ENCODE results near the gene MITF.
"Not testable (repeated sequence)": the region's sequence is repeated elsewhere in the genome, so short reads cannot be mapped to it uniquely, and the experiment has no call there.

The MITF gene

GRCh38 chr3:69914395-69914794 is 175.1 kb downstream of the MITF start:
- Histone ChIP-seq H3K4me3 (ENCODE audit: low read depth, low read length) (no peak overlapping the region), H3K9me3 (no peaks in the 10 kb centered on the region), H3K27me3 (no peaks in the 10 kb centered on the region), H3K36me3 (no peaks in the 10 kb centered on the region), H3K4me1 (no peaks in the 10 kb centered on the region)
- TF ChIP-seq, protein P1, sequence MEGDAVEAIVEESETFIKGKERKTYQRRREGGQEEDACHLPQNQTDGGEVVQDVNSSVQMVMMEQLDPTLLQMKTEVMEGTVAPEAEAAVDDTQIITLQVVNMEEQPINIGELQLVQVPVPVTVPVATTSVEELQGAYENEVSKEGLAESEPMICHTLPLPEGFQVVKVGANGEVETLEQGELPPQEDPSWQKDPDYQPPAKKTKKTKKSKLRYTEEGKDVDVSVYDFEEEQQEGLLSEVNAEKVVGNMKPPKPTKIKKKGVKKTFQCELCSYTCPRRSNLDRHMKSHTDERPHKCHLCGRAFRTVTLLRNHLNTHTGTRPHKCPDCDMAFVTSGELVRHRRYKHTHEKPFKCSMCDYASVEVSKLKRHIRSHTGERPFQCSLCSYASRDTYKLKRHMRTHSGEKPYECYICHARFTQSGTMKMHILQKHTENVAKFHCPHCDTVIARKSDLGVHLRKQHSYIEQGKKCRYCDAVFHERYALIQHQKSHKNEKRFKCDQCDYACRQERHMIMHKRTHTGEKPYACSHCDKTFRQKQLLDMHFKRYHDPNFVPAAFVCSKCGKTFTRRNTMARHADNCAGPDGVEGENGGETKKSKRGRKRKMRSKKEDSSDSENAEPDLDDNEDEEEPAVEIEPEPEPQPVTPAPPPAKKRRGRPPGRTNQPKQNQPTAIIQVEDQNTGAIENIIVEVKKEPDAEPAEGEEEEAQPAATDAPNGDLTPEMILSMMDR (IDR thresholded peaks at IDR 0.05; ENCODE audit: low read depth, low read length) = no peak
- DNase-seq = no peak

- DNase-seq = no peak
- Histone ChIP-seq H3K4me1 (no peaks in the 10 kb centered on the region), H3K9me3 (no peaks in the 10 kb centered on the region), H3K27me3 (no peaks in the 10 kb centered on the region), H3K4me3 (ENCODE audit: low read depth, low read length) (no peak overlapping the region), H3K36me3 (no peaks in the 10 kb centered on the region)
- TF ChIP-seq, protein P1 (IDR thresholded peaks at IDR 0.05; ENCODE audit: low read depth, low read length) = no peak
Measured at GRCh38 chr3:69915726-69916125, 176.5 kb downstream of the MITF start.

DNA sequence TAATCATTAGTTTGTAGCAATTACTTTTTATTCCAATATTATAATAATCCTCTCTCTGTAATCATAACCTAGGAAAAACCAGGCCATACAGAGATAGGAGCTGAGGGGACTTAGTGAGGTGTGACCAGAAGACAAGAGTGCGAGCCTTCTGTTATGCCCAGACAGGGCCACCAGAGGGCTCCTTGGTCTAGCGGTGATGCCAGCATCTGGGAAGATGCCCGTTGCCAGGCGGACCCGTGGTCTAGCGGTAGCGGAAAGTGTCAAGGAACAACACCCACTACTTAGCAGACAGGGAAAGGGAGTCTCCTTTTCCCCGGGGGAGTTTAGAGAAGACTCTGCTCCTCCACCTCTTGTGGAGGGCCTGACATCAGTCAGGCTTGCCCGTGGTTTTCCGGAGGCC is 180.7 kb downstream of the MITF start:
- TF ChIP-seq, protein P1 (IDR thresholded peaks at IDR 0.05; ENCODE audit: low read depth, low read length) = peak; percentile 63
- not testable (repeated sequence) for H3K4me1 ChIP-seq; H3K36me3 ChIP-seq; H3K4me3 ChIP-seq (ENCODE audit: low read depth, low read length); H3K9me3 ChIP-seq; H3K27me3 ChIP-seq
- peak; percentile 48 for DNase-seq

DNA sequence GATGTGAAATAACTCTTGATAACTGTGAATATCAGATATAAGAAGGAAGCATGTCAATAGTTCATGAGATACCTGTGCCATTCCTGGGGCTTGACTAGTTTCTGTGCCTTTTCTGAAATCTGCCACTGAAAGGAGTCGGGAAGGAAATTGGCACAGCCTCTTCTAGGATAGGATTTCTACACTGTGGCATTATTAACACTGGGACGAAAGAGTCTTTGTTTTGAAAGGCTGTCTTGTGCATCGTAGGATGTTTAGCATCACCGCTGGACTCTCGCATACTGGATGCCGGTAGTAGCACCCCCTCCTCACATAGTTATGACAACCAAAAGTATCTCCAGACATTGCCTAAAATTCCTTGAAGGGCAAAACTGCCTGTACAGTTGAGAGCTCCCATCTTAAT is 182.4 kb downstream of the MITF start:
- Histone ChIP-seq H3K36me3 (no peaks in the 10 kb centered on the region), H3K27me3 (no peaks in the 10 kb centered on the region), H3K4me3 (ENCODE audit: low read depth, low read length) (no peak overlapping the region), H3K4me1 (no peaks in the 10 kb centered on the region), H3K9me3 (no peaks in the 10 kb centered on the region)
- TF ChIP-seq, protein P1 (IDR thresholded peaks at IDR 0.05; ENCODE audit: low read depth, low read length) = no peak
- no peak for DNase-seq

DNA sequence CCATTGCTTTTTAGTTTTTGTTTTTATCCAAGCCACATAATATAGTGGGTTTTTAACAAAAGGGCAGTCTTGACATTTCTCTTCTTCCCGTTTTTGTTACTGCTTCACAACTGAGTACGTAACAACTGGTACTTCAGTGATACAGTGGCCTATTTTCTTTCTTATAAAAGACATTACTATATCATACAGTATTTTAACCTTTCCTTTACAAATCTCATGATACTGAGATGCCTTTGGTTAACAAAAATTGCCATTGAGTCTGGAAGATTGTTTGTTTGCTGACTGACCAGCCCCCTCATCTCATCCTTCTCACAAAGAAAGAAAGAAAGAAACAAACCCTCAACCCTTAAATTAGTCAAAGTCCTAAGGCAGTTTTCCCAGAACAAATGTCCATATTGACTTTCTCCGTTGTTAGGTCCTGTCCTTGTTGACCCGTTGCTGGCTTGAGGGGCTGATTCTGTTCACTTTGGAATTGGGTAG is 183.3 kb downstream of the MITF start:
- no peaks in the 10 kb centered on the region for H3K9me3 ChIP-seq
- no peaks in the 10 kb centered on the region for H3K36me3 ChIP-seq
- DNase-seq = no peak
- H3K4me1 ChIP-seq = no peaks in the 10 kb centered on the region
- H3K4me3 ChIP-seq (ENCODE audit: low read depth, low read length) = no peak overlapping the region
- TF ChIP-seq, protein P1 (IDR thresholded peaks at IDR 0.05; ENCODE audit: low read depth, low read length) = no peak
- no peaks in the 10 kb centered on the region for H3K27me3 ChIP-seq

- Histone ChIP-seq H3K4me3 (ENCODE audit: low read depth, low read length) (no peak overlapping the region), H3K27me3 (no peaks in the 10 kb centered on the region; the same call in 1 of the 2 replicates), H3K4me1 (no peaks in the 10 kb centered on the region), H3K36me3 (no peaks in the 10 kb centered on the region), H3K9me3 (no peaks in the 10 kb centered on the region)
- TF ChIP-seq, protein P1 (IDR thresholded peaks at IDR 0.05; ENCODE audit: low read depth, low read length) = no peak
- no peak for DNase-seq
Measured at GRCh38 chr3:69925506-69925905, 186.2 kb downstream of the MITF start.

Measured in BE2C (cell line).